NCI-H1930 (cell line): Measurements from ENCODE around the gene SFXN3.

Source experiments
- DNase-seq, 2 experiments: peaks; one replicate each; lab custom pipeline; 2025; lab: John Stamatoyannopoulos, UW

The SFXN3 gene

DNA sequence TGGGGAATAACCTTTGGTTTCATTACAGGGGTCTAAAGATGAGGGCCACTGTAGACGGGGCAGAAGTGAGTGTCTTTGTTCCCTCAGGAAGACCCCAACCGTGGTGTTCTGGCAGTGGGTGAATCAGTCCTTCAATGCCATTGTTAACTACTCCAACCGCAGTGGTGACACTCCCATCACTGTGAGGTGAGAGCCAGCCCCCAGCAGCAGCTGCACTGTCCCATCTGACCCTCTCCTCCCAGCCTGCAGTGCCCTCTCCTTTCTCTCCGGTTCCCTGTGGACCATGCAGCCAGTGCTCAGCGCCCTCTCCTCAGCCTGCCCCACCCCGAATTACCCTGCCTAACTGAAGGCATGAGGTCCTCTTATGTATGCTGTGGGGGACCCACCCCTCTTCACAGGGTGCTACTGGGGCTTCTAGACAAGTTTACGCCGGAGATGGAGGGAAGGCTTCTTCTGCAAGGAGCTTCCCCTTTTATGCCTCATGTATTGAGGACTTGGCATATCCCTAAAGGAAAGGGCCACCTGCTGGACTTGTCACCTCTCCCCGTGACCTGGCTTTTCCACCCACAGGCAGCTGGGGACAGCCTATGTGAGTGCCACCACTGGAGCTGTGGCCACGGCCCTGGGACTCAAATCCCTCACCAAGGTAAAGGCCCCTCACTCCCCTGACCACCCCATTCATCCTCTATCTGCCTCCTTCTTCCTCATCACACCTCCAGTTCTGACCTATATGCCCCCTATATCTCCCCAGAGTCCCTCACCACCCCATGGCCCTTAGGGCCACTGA lies 5.1 kb downstream of the SFXN3 start:
- no peak for DNase-seq

DNA sequence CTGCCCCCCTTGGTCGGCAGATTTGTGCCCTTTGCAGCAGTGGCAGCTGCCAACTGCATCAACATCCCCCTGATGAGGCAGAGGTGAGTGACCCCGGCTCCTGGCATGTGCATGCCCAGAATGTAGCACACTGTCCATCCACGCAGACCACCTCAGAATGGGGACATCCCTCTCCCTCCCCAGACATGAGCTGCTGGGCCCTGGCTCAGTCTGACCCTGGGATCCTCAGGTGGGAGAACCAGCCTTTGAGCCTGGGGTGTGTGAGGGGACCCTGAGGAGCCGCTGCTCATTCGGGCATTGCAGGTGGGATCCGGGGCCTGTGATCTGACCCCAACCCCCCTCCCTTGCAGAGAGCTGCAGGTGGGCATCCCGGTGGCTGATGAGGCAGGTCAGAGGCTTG lies 5.7 kb downstream of the SFXN3 start:
- no peak for DNase-seq

DNA sequence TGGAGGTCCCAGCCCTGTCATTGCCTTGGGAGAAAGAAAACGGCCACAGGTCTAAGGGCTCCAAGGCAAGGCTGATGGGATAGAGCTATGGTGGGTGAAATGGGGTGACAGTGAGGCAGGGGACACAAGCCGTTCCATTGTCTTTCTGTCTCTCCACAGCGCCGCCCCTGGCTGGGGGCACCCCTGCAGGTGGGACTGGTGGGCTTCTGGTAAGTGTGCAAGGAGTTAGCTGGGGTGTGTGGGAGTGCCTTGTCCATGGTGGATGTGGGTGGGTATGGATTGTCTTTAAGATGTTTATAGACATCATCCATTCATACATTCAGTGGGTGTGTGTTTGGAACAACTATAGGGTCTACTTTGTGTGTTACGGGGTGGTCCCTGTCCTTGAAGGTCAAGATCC lies 7.5 kb downstream of the SFXN3 start:
- DNase-seq = no peak

DNA sequence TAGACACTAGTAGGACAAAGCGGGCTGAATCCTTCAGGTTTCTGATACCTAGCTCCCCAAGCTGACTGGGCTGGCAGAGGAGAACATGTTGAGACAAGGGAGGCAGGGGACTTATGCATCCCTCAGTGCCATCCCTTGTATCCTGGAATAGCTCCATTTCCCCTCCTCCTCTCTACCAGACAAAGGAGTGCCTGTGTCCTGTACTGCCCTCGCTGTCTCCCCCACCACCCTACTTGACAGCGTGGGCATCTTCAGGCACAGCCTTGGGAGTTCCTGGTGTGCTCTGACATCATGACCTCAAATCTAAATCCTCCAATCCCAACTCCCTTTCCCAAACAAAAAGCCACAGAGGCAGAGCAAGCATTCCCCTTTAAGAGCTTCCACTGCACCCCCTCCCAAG lies 9.0 kb downstream of the SFXN3 start:
- DNase-seq = no peak

DNA sequence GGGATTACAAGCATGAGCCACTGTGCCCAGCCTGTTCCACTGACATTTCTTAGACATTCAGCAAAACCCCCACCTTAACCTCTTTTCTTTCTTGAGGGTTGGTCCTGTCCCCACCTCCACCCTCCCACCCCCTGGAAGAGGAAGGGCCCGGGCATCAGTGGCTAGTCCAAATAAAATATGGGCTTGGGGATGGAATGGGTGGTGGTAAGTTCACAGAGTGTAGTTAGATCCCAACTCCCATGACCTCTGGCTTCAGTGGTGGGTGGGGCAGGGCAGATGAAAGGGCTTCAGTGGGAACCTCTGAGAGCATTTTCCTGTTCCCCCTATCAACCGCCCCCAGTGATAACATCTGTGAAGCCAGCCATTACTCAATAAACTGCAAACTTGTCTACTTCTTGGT lies 9.8 kb downstream of the SFXN3 start:
- DNase-seq = no peak

DNA sequence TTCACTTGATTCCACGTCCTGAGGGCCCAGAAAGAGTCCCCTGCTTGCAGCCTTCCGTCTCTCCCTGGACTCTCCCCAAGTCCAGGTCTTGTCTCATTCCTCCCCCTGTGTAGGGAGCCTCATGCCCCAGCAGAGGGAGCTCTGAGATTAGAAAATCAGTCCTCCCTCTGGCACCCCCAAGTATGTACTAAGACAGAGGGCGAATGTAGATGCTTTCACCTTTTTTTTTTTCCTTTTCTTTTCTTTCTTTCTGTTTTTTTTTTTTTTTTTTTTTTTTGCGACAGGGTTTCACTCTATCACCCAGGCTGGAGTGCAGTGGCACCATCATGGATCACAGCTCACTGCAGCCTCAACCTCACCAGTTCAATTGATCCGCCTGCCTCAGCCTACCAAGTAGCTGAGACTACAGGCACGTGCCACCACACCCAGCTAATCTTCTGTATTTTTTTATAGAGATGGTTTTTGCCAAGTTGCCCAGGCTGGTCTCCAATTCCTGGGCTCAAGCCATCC lies 10.3 kb downstream of the SFXN3 start:
- DNase-seq = peak; percentile 11 to 45

DNA sequence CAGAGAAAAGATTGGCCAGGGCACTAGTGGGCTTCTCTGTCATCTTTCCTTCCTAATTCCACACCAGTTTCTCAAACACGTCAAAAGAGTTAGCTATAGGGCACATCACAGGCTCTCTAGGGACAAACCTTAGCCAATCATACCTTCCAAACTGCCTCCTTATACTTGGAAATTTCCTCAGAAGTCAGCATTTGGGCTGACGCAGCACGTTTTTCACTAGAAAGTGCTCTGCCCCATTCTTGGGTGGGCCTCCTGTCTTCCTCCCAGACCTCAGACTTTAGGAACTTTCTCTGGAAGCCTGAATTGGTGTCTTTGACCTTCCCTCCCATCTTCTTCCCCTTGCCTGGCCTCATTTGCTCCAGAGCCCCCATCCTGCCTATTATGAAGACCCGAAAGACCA lies 11.1 kb downstream of the SFXN3 start:
- DNase-seq = no peak

DNA sequence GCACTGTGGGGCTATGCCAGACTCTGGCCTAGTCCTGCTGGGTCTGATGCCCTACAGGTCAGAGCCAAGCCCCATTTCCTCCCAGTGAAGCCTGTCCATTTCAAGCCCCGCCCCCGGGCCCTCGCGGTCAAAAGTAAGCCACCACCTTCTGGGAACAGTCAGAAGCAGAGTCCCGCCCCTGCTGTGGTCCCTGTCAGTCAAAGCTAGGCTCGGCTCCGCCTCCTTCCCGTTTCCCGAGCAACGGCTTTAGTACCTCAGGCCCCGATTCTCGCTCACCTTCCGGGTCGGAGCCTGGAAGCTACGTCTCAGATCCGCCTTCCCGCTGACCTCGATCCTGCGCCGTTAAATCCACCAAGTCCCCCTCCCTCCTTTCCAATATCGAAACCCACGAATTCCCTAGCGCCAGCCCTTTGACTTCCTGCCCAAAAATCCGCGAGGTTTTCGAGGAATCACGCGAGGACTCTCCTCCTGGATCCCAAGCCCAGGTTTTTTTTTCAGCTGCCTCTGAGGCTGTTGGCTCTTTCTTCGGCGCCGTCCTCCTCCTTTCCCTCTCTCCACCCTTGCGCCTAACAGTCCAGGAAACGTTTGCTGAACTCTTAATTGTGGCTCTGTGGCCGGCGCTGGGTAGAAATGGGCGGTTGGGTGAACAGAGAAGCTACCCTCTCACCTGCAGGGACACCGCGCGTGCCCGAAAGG lies 11.8 kb downstream of the SFXN3 start:
- DNase-seq = peak; percentile 82 to 83

DNA sequence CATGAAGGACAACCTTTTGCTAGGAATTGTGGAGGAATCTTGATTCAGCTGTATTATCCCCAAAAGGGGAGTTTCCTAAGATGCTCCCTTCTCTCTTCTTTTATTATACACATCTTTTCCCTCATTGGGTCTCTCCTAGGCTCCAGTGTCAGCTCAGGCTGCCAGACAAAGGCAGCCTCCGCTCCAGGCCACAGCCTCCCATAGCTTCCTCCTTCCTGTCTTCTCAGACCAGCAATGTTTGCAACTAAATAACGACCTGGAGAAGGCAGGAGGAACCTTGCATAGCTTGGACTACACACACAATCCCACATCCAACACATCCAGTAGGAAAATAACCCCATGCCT lies 12.3 kb downstream of the SFXN3 start:
- no peak for DNase-seq

DNA sequence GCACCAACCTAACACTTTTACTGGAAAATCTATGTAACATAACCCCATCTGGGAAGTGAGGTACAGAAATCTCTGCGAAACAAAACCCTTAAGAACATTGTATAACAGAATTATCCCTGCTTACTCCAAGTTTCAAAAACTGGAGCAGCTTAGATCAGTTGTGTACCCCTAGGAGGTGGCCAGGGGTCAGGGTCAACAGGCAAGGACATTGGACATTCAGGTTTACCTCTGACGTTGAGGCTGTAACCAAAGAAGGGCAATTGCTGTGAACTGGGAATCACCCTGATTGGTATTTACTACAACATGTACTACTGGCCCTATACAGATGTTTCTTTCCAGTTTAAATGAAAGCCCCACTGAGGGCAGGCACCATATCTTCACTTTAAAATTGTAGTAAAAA lies 13.1 kb downstream of the SFXN3 start:
- DNase-seq = no peak

DNA sequence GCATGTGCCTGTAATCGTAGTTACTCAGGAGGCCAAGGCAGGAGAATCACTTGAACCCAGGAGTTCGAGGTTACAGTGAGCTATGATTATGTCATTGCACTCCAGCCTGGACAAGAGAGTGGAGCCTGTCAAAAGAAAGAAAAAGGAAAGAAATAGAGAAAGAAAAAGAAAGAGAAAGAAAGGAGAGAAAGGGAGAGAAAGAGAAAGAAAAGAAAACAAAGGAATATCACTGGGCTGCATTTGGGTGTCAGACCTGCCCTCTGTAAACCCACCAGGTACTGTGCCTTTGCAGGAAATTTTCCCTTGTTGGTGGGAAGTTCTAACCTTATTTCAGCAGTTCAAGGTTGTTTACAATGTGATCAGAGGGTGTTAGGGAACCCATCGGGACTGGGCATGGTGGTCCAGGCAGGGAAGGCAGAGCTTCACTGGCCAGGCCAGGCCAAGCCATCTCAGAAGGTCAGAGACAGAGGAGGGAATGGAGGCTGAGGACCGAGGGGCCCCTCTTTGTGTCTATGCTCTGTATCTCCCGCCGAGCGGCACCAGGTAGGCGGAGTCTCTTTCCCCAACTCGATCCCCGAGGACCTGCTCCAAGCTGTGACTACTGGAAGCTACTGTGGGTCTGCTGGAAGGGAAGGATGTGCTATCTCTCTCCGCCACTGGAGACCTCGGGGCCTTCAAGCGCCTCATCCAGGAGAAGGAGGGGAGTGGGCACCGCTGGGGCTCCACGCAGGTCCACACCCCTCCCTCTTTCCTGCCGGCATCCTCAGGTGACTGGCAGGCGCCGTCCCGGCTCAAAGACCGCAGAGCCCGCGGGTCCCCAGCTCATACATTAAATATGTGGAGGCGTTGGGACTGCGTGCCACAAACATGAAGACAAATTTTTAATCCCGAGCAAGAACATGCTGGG lies 15.6 kb downstream of the SFXN3 start:
- no peak for DNase-seq

DNA sequence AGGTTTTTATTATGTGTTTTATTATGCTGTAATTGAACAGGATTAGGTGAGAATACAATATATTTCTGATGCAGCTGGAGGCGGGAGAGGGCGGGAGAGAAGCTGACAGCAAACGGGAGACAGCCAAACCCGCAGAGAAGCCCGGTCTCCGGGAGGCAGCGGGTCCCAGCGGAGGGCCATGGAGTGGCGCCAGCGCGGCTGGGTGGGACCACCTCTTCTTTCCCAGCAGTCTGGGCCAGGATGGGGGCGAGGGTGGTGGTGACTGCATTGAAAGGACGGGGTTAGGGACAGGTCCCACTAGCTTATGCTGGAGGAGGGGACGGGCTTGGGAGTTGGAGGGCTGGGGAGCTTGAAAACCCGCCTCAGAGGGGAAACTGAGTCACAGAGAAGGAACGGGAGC lies 16.2 kb downstream of the SFXN3 start:
- no peak for DNase-seq

DNA sequence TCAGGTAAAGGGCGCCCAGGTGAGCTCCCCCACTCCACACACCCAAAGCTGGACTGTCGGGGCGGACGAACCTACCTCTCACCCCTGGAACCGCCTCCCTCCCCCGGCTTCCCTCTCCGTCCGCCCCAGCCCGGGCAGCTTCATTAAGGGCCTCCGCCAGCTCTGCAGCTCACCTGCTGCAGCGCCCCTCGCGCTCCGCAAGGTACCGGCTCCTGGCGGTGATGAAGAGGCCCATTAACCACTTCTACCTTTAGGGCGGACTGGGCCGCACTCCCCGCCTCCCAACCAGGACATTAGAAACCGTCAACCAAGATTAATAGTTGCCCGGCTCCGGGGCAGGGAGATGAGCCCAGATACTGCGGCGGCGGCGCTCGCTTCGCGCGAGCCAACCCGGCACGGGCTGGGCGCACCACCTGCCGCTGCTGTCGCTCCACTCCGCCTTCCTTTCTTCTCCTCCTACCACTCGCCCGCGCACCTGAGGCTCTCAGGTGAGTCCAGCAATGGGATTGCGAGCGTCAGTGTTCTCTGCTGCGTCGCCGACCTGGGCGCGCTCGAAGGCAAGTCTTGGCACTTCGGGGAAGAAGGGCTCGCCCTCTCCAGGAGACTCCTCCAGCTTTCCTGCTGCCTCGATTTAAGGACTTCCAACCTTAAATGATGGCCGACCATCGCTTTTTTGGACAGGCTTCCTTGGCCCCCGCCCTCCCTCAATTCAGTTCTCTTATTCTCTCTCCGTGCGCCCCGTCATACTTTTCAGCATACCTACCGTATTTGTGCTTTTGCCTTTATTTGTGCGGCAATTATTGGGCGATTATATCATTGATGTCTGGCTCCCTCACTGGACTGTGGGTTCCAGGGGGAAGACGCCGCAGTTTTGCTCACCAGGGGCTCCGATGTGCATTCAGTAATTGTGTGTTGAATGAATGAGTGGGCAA lies 17.2 kb downstream of the SFXN3 start:
- DNase-seq = peak; percentile 48 to 64

DNA sequence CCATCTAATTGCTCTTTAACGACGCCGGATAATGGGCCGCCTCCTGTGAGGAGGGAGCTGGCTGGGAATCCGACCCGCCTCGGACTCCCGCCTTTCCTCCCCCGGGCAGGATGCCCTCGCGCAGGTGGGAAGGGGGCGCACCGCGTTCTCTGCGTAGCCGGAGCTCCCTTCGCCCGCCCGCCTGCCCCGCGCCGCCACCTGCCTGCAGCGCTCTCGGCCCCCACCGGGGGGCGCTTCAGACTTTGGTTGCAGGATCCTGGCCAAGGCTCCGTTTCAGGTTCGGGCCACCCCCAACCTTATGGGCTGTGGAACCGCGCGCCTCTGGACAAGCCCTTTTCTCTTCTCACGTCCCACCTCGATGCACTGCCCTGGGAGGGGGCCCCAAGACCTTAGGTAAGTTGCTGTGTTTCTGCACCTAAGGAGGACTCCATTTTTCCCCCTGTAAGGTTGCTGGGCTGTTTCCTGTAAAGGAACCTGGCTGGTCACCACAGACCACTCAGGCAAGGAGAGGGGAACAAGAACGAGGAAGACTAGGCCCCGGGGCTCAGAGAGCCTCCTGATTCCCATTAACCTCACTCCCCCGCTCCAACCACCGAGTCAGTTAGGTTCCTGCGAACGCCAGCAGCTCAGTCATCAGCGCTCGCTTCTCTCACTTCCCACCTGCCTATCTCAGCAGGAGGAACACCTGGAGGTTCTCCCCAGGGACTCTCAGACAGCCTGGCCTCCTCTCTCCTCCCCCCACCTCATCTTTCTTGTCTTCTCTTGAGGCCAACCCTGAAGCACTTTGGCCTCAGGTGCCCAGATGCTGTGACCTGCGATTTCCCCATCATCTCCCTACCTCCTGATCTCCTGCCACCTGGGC lies 19.4 kb downstream of the SFXN3 start:
- peak; percentile 33 to 67 for DNase-seq

DNA sequence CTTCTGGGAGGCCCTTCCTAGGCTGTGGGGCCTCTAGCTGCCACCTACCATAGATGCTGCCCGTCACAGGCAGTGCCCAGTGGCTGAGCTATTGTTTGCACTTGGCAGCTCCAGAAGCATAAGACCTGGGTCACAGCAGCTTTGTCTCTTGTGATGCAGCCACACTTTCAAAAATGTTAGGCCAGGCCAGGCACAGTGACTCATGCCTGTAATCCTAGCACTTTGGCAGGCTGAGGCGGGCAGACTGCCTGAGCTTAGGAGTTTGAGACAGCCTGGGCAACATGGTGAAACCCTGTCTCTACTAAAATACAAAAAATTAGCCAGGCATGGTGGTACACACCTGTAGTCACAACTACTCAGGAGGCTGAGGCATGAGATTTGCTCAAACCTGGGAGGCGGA lies 21.3 kb downstream of the SFXN3 start:
- no peak for DNase-seq

DNA sequence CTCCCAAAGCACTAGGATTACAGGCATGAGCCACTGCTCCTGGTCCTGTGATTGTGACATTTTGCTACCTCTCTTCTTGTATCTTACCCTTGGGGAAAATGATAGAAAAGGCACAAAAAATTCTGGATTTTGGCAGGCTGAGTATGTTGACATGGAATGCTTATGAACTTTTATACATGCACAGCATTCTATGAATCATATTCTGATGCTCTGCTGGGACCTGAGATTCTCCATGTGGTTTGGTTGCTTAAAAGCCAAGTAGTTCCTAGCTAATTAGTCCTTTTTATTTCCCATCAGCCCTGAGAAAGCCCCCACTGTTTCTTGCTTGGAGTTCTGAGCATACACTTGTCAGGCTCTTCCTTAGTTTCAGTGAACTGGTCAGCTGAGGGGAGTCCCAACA lies 22.5 kb downstream of the SFXN3 start:
- DNase-seq = no peak

DNA sequence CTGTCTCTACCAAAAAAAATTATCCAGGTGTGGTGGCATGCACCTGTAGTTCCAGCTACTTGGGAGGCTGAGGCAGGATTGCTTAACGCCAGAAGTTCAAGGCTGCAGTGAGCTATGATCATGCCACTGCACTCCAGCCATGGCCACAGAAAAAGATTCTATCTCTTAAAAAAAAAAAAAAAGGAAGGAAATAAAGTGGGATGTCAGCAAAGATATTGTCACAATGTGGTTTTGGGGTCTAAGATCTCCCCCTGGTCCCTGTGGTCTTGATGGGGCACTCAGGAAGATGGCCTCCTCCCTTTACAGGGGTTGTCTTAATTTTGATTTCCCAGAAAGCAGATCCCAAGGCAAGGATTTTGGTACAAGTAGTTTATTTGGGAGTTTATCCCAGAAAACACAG lies 23.3 kb downstream of the SFXN3 start:
- no peak for DNase-seq

DNA sequence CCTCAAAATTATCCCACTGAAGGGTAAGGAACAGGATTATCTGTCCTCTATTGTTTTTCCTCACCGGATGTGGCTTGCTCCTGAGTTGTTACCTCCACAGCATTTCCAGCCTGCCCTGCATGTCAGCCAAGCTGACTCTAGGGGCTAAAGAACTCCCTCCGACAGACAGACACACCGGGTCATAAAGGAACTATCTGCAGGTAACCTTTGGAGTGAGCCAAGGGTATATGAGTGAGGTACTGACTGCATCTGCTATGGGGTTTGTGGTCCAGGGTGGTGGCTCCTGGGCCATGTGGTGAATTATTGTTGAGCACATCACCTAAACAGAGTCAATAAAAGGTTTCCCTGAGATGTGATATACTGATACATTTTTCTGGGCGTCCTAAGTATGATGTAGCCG lies 23.8 kb downstream of the SFXN3 start:
- no peak for DNase-seq

DNA sequence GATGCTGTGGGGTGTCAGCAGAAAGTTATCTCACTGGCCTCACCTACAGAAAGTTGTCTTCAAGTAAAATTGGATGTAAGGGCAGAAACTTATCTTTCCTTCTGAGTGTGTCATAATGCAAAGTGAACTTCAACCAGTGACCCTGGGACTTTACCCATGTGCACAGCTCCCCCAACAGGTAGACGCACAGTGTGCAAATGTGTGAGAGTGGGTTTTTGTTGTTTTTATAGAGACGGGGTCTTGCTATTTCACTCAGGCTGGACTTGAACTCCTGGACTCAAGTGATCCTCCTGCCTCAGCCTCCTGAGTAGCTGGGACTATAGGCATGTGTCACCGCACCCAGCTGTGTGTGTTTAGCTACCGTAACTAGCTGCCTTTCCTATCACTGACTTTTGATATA lies 24.4 kb downstream of the SFXN3 start:
- DNase-seq = no peak

DNA sequence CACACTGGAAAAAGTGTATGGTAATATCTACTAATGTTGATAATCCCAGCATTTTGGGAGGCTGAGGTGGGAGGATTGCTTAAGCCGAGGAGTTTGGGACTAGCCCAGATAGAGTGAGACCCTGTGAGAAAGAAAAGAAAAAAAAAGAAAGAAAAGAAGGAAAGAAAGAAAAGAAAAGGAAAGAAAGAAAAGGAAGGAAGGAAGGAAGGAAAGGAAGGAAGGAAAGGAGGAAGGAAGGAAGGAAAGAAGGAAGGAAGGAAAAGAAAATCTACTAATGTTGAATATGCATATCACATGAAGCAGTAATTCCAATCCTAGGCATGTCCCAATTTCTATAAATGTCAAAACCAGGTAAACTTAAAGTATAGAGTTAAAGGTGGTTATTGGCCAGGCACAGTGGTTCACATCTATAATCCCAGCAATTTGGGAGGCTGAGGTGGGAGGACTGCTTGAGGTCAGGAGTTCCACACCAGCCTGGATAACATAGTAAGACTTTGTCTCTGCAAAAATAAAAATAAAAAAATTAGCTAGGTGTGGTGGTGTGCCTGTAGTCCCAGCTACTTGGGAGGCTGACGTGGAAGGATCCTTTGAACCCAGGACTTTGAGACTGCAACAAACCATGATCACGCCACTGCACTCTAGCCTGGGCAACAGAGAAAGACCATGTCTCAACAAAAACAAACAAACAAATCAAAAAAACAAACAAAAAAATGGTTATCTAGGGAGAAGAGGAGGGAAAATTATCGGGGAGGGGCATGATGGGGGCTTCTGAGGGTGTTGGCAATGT lies 25.5 kb downstream of the SFXN3 start:
- DNase-seq = no peak
